ENCODE results near the gene RERE. TPM values are rescaled to one million over a fixed set of nuclear protein-coding genes. Genes with fewer than 3 reads are reported as not detected.

RERE gene
- total RNA-seq, 1 experiment from 2014 or later = 40.6 TPM

- intact Hi-C loops (cut with micrococcal nuclease) = loop anchor here (5.0 kb wide), 1 partner anchor 681 kb away; no protein-coding TSS in a partner anchor
- 0 out of 2 replicates have a peak, but pooled peaks cover 3% of the 10 kb centered on the region for H3K9me2 ChIP-seq (ENCODE audit: insufficient read depth)
- no peaks in the 10 kb centered on the region for H3K27me3 ChIP-seq (ENCODE audit: insufficient read depth, low read length)
- CTCF ChIA-PET = interaction anchor here (0.6 to 3.2 kb wide), 9 partner anchors 9 to 681 kb away, joined by 3 to 35 read pairs (median 4); no protein-coding TSS in a partner anchor
- TF ChIP-seq CTCF (IDR thresholded peaks at IDR 0.05 in 2 of 3, conservative IDR thresholded peaks at IDR 0.05 in 1 of 3; ENCODE audit: borderline replicate concordance in 1 of 3, insufficient read depth in 1 of 3, low read depth in 2 of 3, low read length in 2 of 3) (no peak), POLR2A (IDR thresholded peaks at IDR 0.05; ENCODE audit: borderline replicate concordance, extremely low read depth, insufficient read depth, insufficient read length) (no peak), ZNF274 (IDR thresholded peaks at IDR 0.05; ENCODE audit: low read depth, low read length) (no peak), MAX (IDR thresholded peaks at IDR 0.05) (no peak), CEBPB (IDR thresholded peaks at IDR 0.05; ENCODE audit: low read depth) (no peak), CBX3 (IDR thresholded peaks at IDR 0.05; ENCODE audit: low read depth) (no peak), RAD21 (IDR thresholded peaks at IDR 0.05; ENCODE audit: low read depth) (no peak), EZH2phosphoT487 (IDR thresholded peaks at IDR 0.05; ENCODE audit: borderline replicate concordance) (no peak), YY1 (IDR thresholded peaks at IDR 0.05; ENCODE audit: extremely low read depth, insufficient replicate concordance, low read depth, low read length) (no peak), TCF7L2 (IDR thresholded peaks at IDR 0.05; ENCODE audit: borderline replicate concordance, extremely low read depth, insufficient read depth, insufficient read length) (no peak), ZBTB33 (IDR thresholded peaks at IDR 0.05; ENCODE audit: extremely low read depth, insufficient replicate concordance, low read length) (no peak), SIN3A (IDR thresholded peaks at IDR 0.05; ENCODE audit: low read depth) (no peak), FOSL1 (IDR thresholded peaks at IDR 0.05; ENCODE audit: low read depth) (no peak), REST (IDR thresholded peaks at IDR 0.05; ENCODE audit: low read depth) (no peak), EGR1 (IDR thresholded peaks at IDR 0.05; ENCODE audit: low read depth) (no peak), ELF1 (IDR thresholded peaks at IDR 0.05; ENCODE audit: borderline replicate concordance, low read depth) (no peak), SP1 (IDR thresholded peaks at IDR 0.05; ENCODE audit: low read depth) (no peak), ZFX (IDR thresholded peaks at IDR 0.05) (no peak), POLR2AphosphoS5 (IDR thresholded peaks at IDR 0.05; ENCODE audit: low read depth, low read length) (no peak; the same call in 1 of the 2 replicates), JUND (IDR thresholded peaks at IDR 0.05) (no peak)
- DNase-seq (ENCODE audit: low read depth, low spot score) (no peak), ATAC-seq (no peak)
- H3K27ac ChIP-seq (ENCODE audit: low read depth, low read length) = no peak overlapping the region
- H2AFZ ChIP-seq (ENCODE audit: low read depth, low read length, poor library complexity, severe bottlenecking) = no peak overlapping the region
- BruUV-seq (replicated peaks) = no TSS peak
- no peaks in the 10 kb centered on the region for H3K36me3 ChIP-seq (ENCODE audit: control insufficient read depth in 1 of 2, insufficient read depth in 2 of 2, low read length in 2 of 2)
- H4K20me1 ChIP-seq (ENCODE audit: insufficient read depth) = no peaks in the 10 kb centered on the region
- H3K4me3 ChIP-seq (replicated peaks in 1 of 2; ENCODE audit: low read depth in 1 of 2, low read length in 2 of 2) = no peak overlapping the region
- H3K9ac ChIP-seq (ENCODE audit: low read length) = no peak overlapping the region
- POLR2A ChIA-PET = interaction anchor here (0.6 to 1.2 kb wide), 3 partner anchors 373 to 681 kb away, joined by 3 to 4 read pairs (median 3); no protein-coding TSS in a partner anchor
- H3K9me3 ChIP-seq (ENCODE audit: control insufficient read depth in 1 of 2, insufficient read depth in 1 of 2, low read depth in 1 of 2, low read length in 2 of 2) = no peaks in the 10 kb centered on the region
- H3K4me1 ChIP-seq (ENCODE audit: control insufficient read depth in 1 of 2, insufficient read depth in 2 of 2, low read length in 2 of 2) = peaks cover 9 to 34% of the 10 kb centered on the region in 2 experiments
- no peak overlapping the region for H3K4me2 ChIP-seq (ENCODE audit: low read length)
- H3K79me2 ChIP-seq (ENCODE audit: insufficient read depth, low read length) = no peaks in the 10 kb centered on the region
- RAD21 ChIA-PET (ENCODE audit: low non-redundant PET in 1 of 2, low total read pairs in 2 of 2, uncharacterized antibody in 2 of 2, unreplicated experiment in 2 of 2) = interaction anchor here (0.6 to 1.1 kb wide), 7 partner anchors 34 to 399 kb away, joined by 3 to 6 read pairs (median 4); no protein-coding TSS in a partner anchor
Measured at GRCh38 chr1:8348047-8348776, 469.2 kb downstream of the RERE start.
